A673 (cell line): ENCODE data around the gene ALG6. TPM values are rescaled to one million over a fixed set of nuclear protein-coding genes. Genes with fewer than 3 reads are reported as not detected.

Source experiments
- BruUV-seq: library from RNA; stranded (reverse); fragments of 400-500 nt; replicated peaks from 2 replicates; lab custom pipeline; 2021; lab: Mats Ljungman, UMichigan
- CTCF ChIA-PET: fragments of 300-600 bp; sonication (Branson Sonifier 250); formaldehyde crosslinking; loops from one replicate; lab custom pipeline; 2022; ENCODE audit warnings: antibody characterized with exemption; lab: Charles Lee
- POLR2A ChIA-PET: fragments of 300-600 bp; sonication (Branson Sonifier 250); formaldehyde crosslinking; loops from one replicate; lab custom pipeline; 2022; ENCODE audit warnings: antibody characterized with exemption; ENCODE audit not compliant: low non-redundant PET; lab: Charles Lee
- DNase-seq: peaks from one replicate; pipeline ENCODE4 v3.0.0-alpha.2; 2015; ENCODE audit warnings: low spot score
- H3K27ac ChIP-seq: fragments of 200-600 bp; sonication (generic); 2 replicates; pipeline ENCODE4 v1.5.1; 2016; ENCODE audit warnings: mixed run types, low read depth, mild to moderate bottlenecking, mixed read lengths, antibody characterized with exemption, low read length; ENCODE audit not compliant: poor library complexity, severe bottlenecking
- H3K27me3 ChIP-seq: fragments of 200-600 bp; sonication (generic); replicated peaks from 2 replicates; pipeline ENCODE4 v1.6.1; 2017; ENCODE audit warnings: mixed run types, low read depth, mild to moderate bottlenecking, mixed read lengths, antibody characterized with exemption, low read length; ENCODE audit not compliant: insufficient read depth, poor library complexity
- H3K36me3 ChIP-seq: fragments of 200-600 bp; sonication (generic); 2 replicates; pipeline ENCODE4 v1.6.1; 2016; ENCODE audit warnings: mixed run types, mild to moderate bottlenecking, mixed read lengths, antibody characterized with exemption, low read length; ENCODE audit not compliant: insufficient read depth, poor library complexity, severe bottlenecking
- H3K4me1 ChIP-seq: fragments of 200-600 bp; sonication (generic); 2 replicates; pipeline ENCODE4 v1.6.1; 2017; ENCODE audit warnings: mixed run types, mild to moderate bottlenecking, mixed read lengths, antibody characterized with exemption, low read length; ENCODE audit not compliant: insufficient read depth, poor library complexity, severe bottlenecking
- H3K4me3 ChIP-seq: fragments of 200-600 bp; sonication (generic); 2 replicates; pipeline ENCODE4 v1.5.1; 2016; ENCODE audit warnings: low read depth, mixed run types, mild to moderate bottlenecking, mixed read lengths, low read length; ENCODE audit not compliant: poor library complexity, severe bottlenecking
- H3K9me3 ChIP-seq: fragments of 200-600 bp; sonication (generic); 2 replicates; pipeline ENCODE4 v1.6.1; 2016; ENCODE audit warnings: mixed run types, low read depth, mild to moderate bottlenecking, mixed read lengths, antibody characterized with exemption, low read length; ENCODE audit not compliant: poor library complexity, severe bottlenecking
- EZH2 ChIP-seq: fragments of 200-600 bp; sonication (generic); IDR thresholded peaks from 2 replicates; pipeline ENCODE4 v1.6.1; 2017; ENCODE audit warnings: borderline replicate concordance, low read depth, mild to moderate bottlenecking, mixed read lengths, antibody characterized with exemption, low read length; ENCODE audit not compliant: poor library complexity, severe bottlenecking
- intact Hi-C: fragments of 100-400 bp; cut with micrococcal nuclease; formaldehyde crosslinking; loops from one replicate; pipeline ENCODE4 v1.10.0; 2022; ENCODE audit not compliant: unreplicated experiment
- total RNA-seq: library from RNA; stranded (reverse); gene quantifications from 2 replicates; pipeline ENCODE4 v1.2.3, GENCODE V29; 2021
- TF ChIP-seq, protein P1 (sequence below): fragments of 300-800, 200-600 bp; sonication (generic); conservative IDR thresholded peaks from 2 replicates; pipeline ENCODE4 v1.5.1; 2017; ENCODE audit warnings: low read depth, mild to moderate bottlenecking, antibody characterized with exemption, low read length, moderate library complexity, mixed read lengths

ALG6 gene
- total RNA-seq, 1 experiment from 2014 or later = 33.0 TPM

DNA sequence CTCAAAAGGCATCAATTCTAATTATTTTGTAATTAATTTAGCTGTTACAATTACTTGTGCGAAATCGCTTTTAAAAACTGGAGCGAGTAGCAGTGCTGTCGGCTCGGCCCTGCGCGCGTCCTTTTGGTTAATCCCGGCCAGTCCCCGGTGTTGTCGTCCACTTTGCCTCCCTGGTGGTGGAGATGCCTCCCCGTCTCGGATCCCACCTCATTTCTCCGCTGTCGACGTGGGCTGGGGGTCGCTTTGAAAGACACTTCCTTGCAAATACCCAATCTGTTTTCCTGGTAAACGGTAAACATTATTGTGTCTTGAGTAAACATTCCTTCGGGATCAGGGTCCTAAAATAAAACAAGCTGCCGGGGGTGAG is 41.3 kb upstream of the ALG6 start:
- H3K9me3 ChIP-seq = no peaks in the 10 kb centered on the region
- no peaks in the 10 kb centered on the region for H3K27me3 ChIP-seq
- no peaks in the 10 kb centered on the region for H3K36me3 ChIP-seq
- H3K4me1 ChIP-seq = no peaks in the 10 kb centered on the region
- no TSS peak for BruUV-seq
- POLR2A ChIA-PET = no interaction called here
- intact Hi-C loops = loop anchor here (5.0 to 10.0 kb wide), 2 partner anchors 116 to 209 kb away; no protein-coding TSS in a partner anchor
- TF ChIP-seq EZH2 = no peak
- TF ChIP-seq, protein P1, sequence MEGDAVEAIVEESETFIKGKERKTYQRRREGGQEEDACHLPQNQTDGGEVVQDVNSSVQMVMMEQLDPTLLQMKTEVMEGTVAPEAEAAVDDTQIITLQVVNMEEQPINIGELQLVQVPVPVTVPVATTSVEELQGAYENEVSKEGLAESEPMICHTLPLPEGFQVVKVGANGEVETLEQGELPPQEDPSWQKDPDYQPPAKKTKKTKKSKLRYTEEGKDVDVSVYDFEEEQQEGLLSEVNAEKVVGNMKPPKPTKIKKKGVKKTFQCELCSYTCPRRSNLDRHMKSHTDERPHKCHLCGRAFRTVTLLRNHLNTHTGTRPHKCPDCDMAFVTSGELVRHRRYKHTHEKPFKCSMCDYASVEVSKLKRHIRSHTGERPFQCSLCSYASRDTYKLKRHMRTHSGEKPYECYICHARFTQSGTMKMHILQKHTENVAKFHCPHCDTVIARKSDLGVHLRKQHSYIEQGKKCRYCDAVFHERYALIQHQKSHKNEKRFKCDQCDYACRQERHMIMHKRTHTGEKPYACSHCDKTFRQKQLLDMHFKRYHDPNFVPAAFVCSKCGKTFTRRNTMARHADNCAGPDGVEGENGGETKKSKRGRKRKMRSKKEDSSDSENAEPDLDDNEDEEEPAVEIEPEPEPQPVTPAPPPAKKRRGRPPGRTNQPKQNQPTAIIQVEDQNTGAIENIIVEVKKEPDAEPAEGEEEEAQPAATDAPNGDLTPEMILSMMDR = no peak
- no peak for DNase-seq
- CTCF ChIA-PET = no interaction called here
- H3K4me3 ChIP-seq = no peak overlapping the region
- H3K27ac ChIP-seq = no peak overlapping the region

DNA sequence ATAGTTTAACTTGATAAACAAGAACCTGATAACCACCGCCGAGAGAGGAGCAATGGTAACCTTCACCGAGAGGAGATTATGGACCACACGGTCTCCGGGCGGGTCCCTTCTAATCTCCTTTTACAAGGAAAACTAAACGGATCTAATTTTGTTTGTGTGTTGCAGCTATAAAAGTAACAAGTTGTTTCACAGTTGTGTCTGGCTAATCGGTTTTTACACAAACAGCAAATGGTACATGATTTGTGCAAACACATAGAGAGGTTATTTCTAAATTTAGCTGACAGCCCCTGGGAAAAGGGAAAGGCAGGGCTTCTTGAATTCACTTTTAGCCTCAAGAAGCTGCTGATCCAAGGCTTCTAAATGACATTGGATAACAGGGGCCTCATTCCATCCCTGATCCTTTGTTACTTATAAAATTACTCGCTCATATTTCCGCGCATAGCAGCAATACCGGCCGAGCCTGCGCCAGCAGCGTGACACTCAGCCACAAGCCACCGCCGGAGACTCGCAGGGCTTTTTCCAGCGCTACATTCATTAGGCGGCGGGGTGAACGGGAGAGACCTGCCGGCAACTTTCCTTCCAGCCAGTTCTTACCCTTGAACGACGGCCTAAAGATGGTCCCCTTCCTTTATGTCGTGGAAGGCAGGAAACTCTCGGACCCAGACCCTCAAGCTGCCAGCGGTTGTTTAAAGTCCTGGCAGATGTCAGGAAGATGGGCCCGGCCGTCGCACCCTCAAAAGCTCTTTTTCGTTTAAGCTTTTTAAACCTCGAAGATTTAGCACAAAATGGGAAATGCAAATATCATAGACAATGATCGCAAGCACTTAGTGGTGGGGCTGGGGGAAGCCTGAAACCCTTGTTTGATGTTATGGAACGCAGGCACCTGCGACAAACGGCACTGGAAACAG is 40.7 kb upstream of the ALG6 start:
- ChIA-PET CTCF (no interaction called here), POLR2A (interaction anchor here (0.6 kb wide), 1 partner anchor 485 kb away, joined by 10 read pairs; no protein-coding TSS in a partner anchor)
- Histone ChIP-seq H3K4me1 (no peaks in the 10 kb centered on the region), H3K27me3 (no peaks in the 10 kb centered on the region), H3K9me3 (no peaks in the 10 kb centered on the region), H3K27ac (no peak overlapping the region), H3K36me3 (no peaks in the 10 kb centered on the region), H3K4me3 (no peak overlapping the region)
- DNase-seq = no peak
- TF ChIP-seq, protein P1 = no peak
- no peak for TF ChIP-seq EZH2
- intact Hi-C loops = loop anchor here (5.0 to 10.0 kb wide), 2 partner anchors 116 to 208 kb away; no protein-coding TSS in a partner anchor
- BruUV-seq = no TSS peak

DNA sequence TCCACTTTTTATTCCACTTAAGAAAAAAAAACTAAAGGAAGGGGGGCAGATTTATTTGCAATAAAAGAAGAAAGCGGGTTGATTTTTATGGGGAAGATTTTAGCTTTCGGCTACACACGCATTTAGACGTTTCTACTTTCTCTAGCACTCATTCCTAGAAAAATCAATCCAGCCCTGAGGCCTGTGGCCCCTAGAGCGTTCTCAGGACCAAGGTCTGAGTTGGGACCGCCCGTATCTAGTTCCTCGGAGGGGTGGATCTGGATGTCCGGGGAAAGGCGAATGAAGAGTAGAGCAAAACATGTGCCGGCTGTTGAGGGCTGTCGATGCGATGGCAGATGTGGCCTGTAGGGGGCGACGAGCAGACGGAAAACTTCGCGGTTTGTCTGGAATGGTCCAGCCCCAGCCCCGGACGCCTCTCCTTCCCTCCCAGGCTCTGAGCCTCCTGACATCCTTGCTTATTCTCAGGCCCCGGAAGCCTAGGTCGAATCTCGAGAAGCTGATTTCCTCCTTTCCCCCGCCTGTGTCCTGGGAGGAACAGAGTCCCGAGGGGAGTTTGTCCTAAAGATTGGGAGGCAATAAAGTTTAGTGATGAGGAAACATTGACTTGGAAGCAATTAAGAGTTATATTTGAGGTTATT is 39.9 kb upstream of the ALG6 start:
- Histone ChIP-seq H3K27ac (no peak overlapping the region), H3K36me3 (no peaks in the 10 kb centered on the region), H3K27me3 (no peaks in the 10 kb centered on the region), H3K9me3 (no peaks in the 10 kb centered on the region), H3K4me1 (no peaks in the 10 kb centered on the region), H3K4me3 (no peak overlapping the region)
- peak; percentile 84 for DNase-seq
- TF ChIP-seq, protein P1 = peak; percentile 92
- no peak for TF ChIP-seq EZH2
- CTCF ChIA-PET = no interaction called here
- POLR2A ChIA-PET = interaction anchor here (0.6 kb wide), 1 partner anchor 486 kb away, joined by 10 read pairs; no protein-coding TSS in a partner anchor
- BruUV-seq = no TSS peak
- intact Hi-C loops = loop anchor here (5.0 to 10.0 kb wide), 2 partner anchors 115 to 207 kb away; no protein-coding TSS in a partner anchor
